DMS 273 treated with DMSO at 0.1 percent for 48 hours (cell line): ENCODE data around the gene PRRX1.

ENCODE experiments used
- DNase-seq: peaks from one replicate; lab custom pipeline; 2025; lab: John Stamatoyannopoulos, UW

Gene PRRX1

GRCh38 chr1:170664828-170665612, 1.1 kb downstream of the PRRX1 start:
- DNase-seq, result no peak

DNA sequence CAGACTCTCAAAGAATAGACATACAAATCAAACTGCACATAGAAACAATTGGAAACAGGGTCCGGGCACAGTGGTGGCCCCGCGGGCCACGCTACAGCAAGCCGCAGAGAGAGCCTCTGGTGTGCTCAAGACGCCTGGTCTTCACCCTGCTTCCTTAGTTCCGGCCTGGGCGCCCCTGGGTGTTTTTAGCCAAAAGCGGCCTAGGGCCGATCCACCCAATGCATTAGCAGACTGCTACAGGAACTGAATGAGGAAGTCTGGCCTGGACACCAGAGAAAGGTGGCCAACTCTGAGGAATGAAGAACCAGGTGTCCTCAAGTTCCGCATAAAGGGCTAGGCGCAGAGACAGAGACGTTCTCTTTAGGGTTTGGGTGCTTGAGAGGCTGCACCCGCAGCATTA, 1.7 kb downstream of the PRRX1 start:
- DNase-seq, result no peak

- no peak for DNase-seq
Observed at GRCh38 chr1:170666541-170667254, 2.8 kb downstream of the PRRX1 start.

- no peak for DNase-seq
Observed at GRCh38 chr1:170668209-170669106, 4.5 kb downstream of the PRRX1 start.

GRCh38 chr1:170669107-170669445, 5.1 kb downstream of the PRRX1 start:
- no peak for DNase-seq

DNA sequence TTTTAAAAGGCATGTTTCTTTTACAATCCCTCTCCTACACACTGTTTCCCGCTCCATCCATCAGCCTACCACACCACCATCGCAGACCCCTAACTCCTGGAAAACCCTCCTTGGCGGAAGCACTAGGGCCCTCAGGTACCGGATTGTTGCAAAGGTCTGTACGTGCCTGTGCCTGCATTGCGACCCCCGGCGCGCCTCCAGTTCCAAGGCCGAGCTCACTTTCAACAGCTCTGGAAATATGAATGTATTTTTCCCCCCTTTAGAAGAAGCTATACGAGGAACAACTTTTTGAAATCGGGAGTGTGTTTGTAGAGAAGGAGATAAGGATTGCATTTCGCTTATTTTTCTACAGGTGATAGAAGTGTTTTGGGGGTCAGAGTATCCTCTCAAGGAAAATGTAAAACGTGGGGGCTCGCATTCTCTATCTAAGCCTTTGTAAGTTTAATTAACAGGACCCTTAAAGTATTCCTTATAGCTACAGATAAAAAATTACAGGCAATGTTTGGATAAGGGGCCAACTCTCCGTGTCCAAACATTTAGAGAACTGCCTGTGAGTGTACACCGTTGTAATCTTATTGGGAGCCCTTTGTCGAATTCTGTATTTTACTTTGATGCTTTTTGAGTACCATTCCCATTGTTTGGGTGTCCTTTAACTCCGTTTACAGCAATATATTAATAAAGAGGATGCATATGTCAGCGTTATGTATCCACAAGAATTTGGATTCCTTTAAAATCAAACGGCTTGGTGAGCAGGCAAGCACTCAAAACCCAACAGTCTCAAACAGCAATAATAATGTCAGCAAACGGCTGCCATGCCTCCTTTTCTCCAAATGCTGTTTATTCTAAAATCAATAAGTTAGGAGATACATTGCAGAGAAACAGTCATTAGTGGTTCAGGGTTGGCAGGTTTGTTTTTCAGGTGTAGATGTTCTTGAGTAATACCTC, 5.9 kb downstream of the PRRX1 start:
- DNase-seq, result no peak

DNA sequence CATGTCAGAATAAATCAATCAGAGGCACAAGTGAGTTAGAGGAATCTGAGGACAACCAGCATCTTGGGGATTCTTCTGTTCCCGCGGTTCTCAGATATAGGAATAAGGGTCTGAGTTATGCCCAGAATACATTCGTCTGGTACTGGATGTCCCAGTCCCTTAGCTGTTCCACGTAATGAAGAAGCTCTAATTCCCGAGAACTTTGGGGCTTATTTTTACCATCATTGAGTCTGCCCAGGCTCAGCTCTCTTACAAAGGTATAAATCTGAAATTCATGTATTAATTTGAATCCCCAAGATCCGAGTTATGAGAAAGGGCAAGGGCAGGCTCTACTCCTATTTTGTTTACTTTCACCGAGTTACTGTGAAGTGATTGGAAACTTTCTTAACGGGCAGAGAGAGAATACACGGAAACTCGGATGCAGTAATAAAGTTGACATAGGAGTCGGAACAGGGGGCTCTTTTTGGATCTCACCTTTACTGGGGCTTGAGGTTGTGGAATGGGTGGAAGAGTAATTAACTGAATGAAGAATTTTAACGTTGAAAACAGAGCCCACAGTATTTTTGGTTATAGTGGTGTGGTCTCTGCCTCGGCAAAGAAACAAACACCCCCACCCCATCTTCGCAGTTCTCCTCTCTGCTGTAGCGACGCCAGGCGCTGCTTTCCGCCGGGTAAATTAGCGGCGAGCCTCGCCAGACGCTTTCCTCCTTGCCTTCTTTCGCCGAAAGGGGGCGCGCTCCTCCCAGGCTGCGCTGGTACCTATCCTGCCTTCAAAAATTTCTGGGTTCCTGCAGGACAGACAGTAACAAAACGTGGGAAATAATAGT, 7.1 kb downstream of the PRRX1 start:
- no peak for DNase-seq

- DNase-seq, result no peak
Observed at GRCh38 chr1:170671629-170671963, 7.7 kb downstream of the PRRX1 start.

GRCh38 chr1:170672316-170672715, 8.4 kb downstream of the PRRX1 start:
- no peak for DNase-seq

DNA sequence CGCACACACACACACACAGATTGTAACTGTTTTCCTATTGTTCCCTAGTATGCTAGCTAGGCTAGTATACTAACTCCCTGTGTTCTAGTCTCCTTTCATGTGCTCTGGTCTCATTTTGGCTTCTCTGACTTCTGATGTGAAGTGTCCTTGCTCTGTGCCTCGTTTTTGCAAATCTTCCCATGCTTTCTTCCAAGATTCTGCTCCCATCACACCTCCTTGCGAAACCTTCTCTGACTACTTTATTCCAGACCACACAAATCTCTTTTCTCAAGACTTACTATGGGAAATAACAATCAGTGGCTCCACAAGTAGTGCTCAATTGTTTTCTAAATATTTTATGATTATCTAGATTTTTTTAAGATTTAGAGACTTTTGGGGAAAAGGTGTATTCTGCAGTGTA, 10.3 kb downstream of the PRRX1 start:
- no peak for DNase-seq

GRCh38 chr1:170674986-170675385, 11.1 kb downstream of the PRRX1 start:
- no peak for DNase-seq

GRCh38 chr1:170675865-170676264, 11.9 kb downstream of the PRRX1 start:
- no peak for DNase-seq

GRCh38 chr1:170676628-170677027, 12.7 kb downstream of the PRRX1 start:
- no peak for DNase-seq

DNA sequence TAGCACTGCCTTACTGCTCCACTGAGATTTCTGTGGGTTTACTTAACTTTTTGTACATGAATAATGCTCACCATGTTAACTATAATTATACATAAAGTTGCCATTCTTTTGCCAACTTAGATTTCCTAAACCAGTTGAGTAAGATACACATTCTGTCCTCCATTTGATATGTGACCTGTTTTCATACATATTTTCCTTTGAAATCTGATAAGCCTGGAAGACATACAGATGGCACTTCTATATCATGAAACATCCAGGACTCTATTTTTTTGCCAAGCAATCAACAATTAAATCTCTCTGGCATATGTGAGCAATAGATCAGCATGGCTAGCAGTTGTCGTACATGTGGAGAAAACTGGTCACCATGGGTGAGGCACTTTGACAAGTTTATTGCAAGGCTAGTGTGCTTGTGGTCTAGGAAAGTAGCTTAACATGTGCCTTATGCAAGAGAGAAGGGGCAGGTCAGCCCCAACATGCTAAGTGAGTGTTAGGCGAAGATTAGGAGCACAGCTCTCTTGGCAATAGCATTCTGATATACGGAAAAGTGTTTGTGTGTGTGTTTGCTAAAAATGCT, 14.2 kb downstream of the PRRX1 start:
- DNase-seq, result no peak

DNA sequence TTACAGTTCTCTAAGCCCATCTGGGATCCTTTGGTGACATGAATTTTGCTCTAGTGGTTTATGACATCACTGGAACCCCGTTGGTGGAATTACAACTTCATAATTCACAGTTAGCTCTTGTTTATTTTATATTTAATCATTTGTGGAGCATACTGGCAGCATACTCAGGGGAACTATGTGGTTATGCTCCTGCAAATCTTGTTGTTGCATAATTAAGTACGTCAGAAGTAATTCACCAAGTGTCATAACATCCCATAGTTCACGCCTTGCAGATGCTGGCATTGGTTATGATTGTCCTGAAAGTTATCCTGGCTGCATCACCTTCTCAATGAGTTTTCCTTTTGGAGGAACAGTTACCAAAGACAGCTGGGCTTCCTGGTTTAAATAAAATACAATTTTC, 16.5 kb downstream of the PRRX1 start:
- no peak for DNase-seq

DNA sequence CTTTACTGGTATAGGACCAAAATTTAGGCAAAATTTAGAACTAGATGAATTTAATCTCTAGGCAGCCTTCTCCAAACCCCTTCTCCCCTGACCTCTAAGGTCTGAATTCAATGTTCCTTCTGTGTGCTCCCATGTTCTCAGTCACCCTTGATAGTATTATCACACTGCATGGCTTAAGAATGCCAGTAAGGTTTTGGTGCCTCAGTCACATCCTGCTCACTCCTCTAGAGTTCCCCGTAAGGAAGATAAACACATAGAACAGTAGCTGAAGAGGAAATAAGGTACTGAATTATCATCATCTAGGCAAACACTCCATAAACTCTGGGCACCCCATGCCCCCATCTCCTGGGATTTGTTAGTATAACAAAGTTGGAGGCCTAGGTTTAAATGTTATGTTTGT, 18.2 kb downstream of the PRRX1 start:
- no peak for DNase-seq

DNA sequence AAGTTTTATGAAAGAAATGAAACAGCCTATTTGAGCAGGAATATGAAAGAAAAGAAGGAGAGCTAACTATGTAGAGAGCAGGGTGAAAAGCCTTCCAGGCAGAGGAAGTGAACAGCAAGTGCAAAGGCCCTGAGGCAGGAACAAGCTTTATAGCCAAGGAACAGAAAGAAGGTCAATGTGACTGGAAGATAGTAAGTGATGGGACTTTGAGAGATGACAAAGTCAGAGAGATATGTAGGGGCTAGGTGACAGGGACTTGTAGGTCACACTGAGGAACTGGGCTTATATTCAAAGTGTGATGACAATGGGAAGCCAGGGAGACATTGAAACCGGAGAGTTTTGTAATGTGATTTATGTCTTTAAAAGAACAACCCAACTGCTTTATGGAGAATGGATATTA, 18.9 kb downstream of the PRRX1 start:
- DNase-seq, result no peak

- no peak for DNase-seq
Observed at GRCh38 chr1:170685166-170685565, 21.2 kb downstream of the PRRX1 start.

- DNase-seq, result no peak
Observed at GRCh38 chr1:170686291-170686690, 22.4 kb downstream of the PRRX1 start.

- DNase-seq, result no peak
Observed at GRCh38 chr1:170687621-170688020, 23.7 kb downstream of the PRRX1 start.
